MM.1S (cell line): ENCODE results near the gene TLCD1.
A peak's percentile ranks its signal among the peaks of the same experiment; 100 is the strongest.

ENCODE experiments used
- DNase-seq: peaks from one replicate; pipeline ENCODE4 v3.0.0-alpha.2; 2015
- H2AFZ ChIP-seq: fragments of 300-600 bp; sonication (generic); 2 replicates; pipeline ENCODE4 v1.6.0; 2016; ENCODE audit warnings: antibody characterized with exemption, low read length
- H3F3A ChIP-seq: fragments of 300-600 bp; sonication (generic); 2 replicates; pipeline ENCODE4 v1.6.1; 2016; ENCODE audit warnings: mild to moderate bottlenecking, antibody characterized with exemption, low read length, moderate library complexity, mixed read lengths; ENCODE audit not compliant: insufficient read depth
- H3K27ac ChIP-seq: fragments of 300-600 bp; sonication (generic); 2 replicates; pipeline ENCODE4 v1.5.1; 2016; ENCODE audit warnings: mild to moderate bottlenecking, low read length
- H3K27me3 ChIP-seq: fragments of 300-600 bp; sonication (generic); replicated peaks from 2 replicates; pipeline ENCODE4 v1.6.0; 2016; ENCODE audit warnings: low read length; ENCODE audit not compliant: insufficient read depth
- H3K36me3 ChIP-seq: fragments of 300-600 bp; sonication (generic); replicated peaks from 2 replicates; pipeline ENCODE4 v1.6.1; 2016; ENCODE audit warnings: mild to moderate bottlenecking, low read length, mixed read lengths; ENCODE audit not compliant: insufficient read depth
- H3K4me1 ChIP-seq: fragments of 300-600 bp; sonication (generic); 2 replicates; pipeline ENCODE4 v1.6.1; 2016; ENCODE audit warnings: low read length, mixed read lengths
- H3K4me2 ChIP-seq: fragments of 300-600 bp; sonication (generic); 2 replicates; pipeline ENCODE4 v1.6.0; 2016; ENCODE audit warnings: low read depth, low read length
- H3K4me3 ChIP-seq: fragments of 300-600 bp; sonication (generic); 2 replicates; pipeline ENCODE4 v1.5.1; 2016; ENCODE audit warnings: low read length, mixed read lengths
- H3K79me2 ChIP-seq: fragments of 300-600 bp; sonication (generic); 2 replicates; pipeline ENCODE4 v1.6.1; 2016; ENCODE audit warnings: mixed run types, low read length, mixed read lengths
- H3K9ac ChIP-seq: fragments of 300-600 bp; sonication (generic); 2 replicates; pipeline ENCODE4 v1.6.1; 2016; ENCODE audit warnings: low read length, mixed read lengths
- H3K9me2 ChIP-seq: fragments of 300-600 bp; sonication (generic); replicated peaks from 2 replicates; pipeline ENCODE4 v1.6.1; 2016; ENCODE audit warnings: mild to moderate bottlenecking, low read length, mixed read lengths; ENCODE audit not compliant: insufficient read depth
- H3K9me3 ChIP-seq: fragments of 300-600 bp; sonication (generic); replicated peaks from 2 replicates; pipeline ENCODE4 v1.6.1; 2016; ENCODE audit warnings: mild to moderate bottlenecking, low read length, mixed read lengths; ENCODE audit not compliant: insufficient read depth
- H4K20me1 ChIP-seq: fragments of 300-600 bp; sonication (generic); 2 replicates; pipeline ENCODE4 v1.6.1; 2016; ENCODE audit warnings: mild to moderate bottlenecking, low read length, moderate library complexity, mixed read lengths; ENCODE audit not compliant: insufficient read depth
- CTCF ChIP-seq: fragments of 300-600 bp; sonication (generic); IDR thresholded peaks from 2 replicates; pipeline ENCODE4 v1.5.1; 2016; ENCODE audit warnings: antibody characterized with exemption, low read length, mixed read lengths
- EZH2 ChIP-seq: fragments of 300-600 bp; sonication (generic); optimal IDR thresholded peaks from 2 replicates; pipeline ENCODE3; 2017; ENCODE audit warnings: low read depth, mild to moderate bottlenecking, antibody characterized with exemption, low read length, mixed read lengths
- EZH2phosphoT487 ChIP-seq: fragments of 300-600 bp; sonication (generic); IDR thresholded peaks from 2 replicates; pipeline ENCODE4 v1.6.1; 2018; ENCODE audit warnings: antibody characterized with exemption, low read length

TLCD1 gene

DNA sequence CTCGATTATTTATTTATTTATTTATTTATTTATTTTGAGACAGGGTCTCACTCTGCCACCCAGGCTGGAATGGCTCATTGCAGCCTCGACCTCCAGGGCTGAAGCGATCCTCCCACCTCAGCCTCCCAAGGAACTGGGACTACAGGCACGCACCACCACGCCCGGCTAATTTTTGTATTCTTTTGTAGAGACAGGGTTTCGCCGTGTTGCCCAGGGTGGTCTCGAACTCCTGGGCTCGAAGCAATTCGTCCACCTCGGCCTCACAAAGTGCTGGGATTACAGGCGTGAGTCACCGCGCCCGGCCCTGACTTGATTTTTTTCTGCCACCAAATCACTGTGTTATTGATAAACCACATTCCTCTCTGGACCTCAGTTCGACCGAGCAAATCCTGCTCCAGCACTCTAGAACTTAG lies 7.0 kb downstream of the TLCD1 start:
- DNase-seq: no peak
- H4K20me1 ChIP-seq: 0 out of 2 replicates have a peak, but pooled peaks cover 10% of the 10 kb centered on the region
- H3K9me3 ChIP-seq: no peaks in the 10 kb centered on the region
- peak overlapping the region; percentile 67 for H2AFZ ChIP-seq
- peak overlapping the region; percentile 99 for H3K9ac ChIP-seq
- H3K79me2 ChIP-seq: peaks cover 39% of the 10 kb centered on the region
- TF ChIP-seq CTCF: no peak
- TF ChIP-seq EZH2phosphoT487: no peak
- no peak for TF ChIP-seq EZH2
- peaks cover 12% of the 10 kb centered on the region; the same call in 1 of the 2 replicates for H3K36me3 ChIP-seq
- no peaks in the 10 kb centered on the region; the same call in 1 of the 2 replicates for H3K4me1 ChIP-seq
- peaks cover 43% of the 10 kb centered on the region for H3F3A ChIP-seq
- H3K4me3 ChIP-seq: peak overlapping the region; percentile 92
- peaks cover 46% of the 10 kb centered on the region for H3K27me3 ChIP-seq
- H3K9me2 ChIP-seq: no peaks in the 10 kb centered on the region
- peak overlapping the region; percentile 69 for H3K4me2 ChIP-seq
- peak overlapping the region; percentile 73; the same call in 1 of the 2 replicates for H3K27ac ChIP-seq

- no peak overlapping the region for H2AFZ ChIP-seq
Measured at GRCh38 chr17:28718333-28719020, 7.6 kb downstream of the TLCD1 start.

GRCh38 chr17:28717578-28718332 lies 8.3 kb downstream of the TLCD1 start, which contains the start of gene RAB34:
RAB34 (minus strand) TSS chr17:28717868; CDS start chr17:28717266, 602 bp downstream.
- H3K27ac ChIP-seq: no peak within 1 kb of the TSS
- no peaks in the 10 kb centered on the region for H3K9me2 ChIP-seq
- H3K27me3 ChIP-seq: peaks cover 55% of the 10 kb centered on the region
- H3K36me3 ChIP-seq: peaks cover 11% of the 10 kb centered on the region; the same call in 1 of the 2 replicates
- H3K4me3 ChIP-seq: no peak within 1 kb of the TSS
- H2AFZ ChIP-seq: no peak within 1 kb of the TSS
- H4K20me1 ChIP-seq: 0 out of 2 replicates have a peak, but pooled peaks cover 10% of the 10 kb centered on the region
- H3K4me1 ChIP-seq: no peaks in the 10 kb centered on the region; the same call in 1 of the 2 replicates
- H3F3A ChIP-seq: peaks cover 30% of the 10 kb centered on the region
- H3K4me2 ChIP-seq: no peak within 1 kb of the TSS
- no peak within 1 kb of the TSS for H3K9ac ChIP-seq
- no peak for DNase-seq
- TF ChIP-seq EZH2phosphoT487 (no peak), CTCF (no peak), EZH2 (no peak)
- H3K9me3 ChIP-seq: no peaks in the 10 kb centered on the region
- H3K79me2 ChIP-seq: peaks cover 30% of the 10 kb centered on the region

More at GRCh38 chr17:28718333-28719020, 7.6 kb downstream of the TLCD1 start:
- H3K9me2 ChIP-seq: no peaks in the 10 kb centered on the region
- H3K9me3 ChIP-seq: no peaks in the 10 kb centered on the region
- no peak overlapping the region for H3K4me2 ChIP-seq
- H3K9ac ChIP-seq: no peak overlapping the region
- peaks cover 38% of the 10 kb centered on the region for H3K79me2 ChIP-seq
- no peak overlapping the region for H3K4me3 ChIP-seq
- no peak overlapping the region for H3K27ac ChIP-seq
- peaks cover 38% of the 10 kb centered on the region for H3F3A ChIP-seq
- H3K4me1 ChIP-seq: no peaks in the 10 kb centered on the region; the same call in 1 of the 2 replicates
- 0 out of 2 replicates have a peak, but pooled peaks cover 10% of the 10 kb centered on the region for H4K20me1 ChIP-seq
- H3K27me3 ChIP-seq: peaks cover 50% of the 10 kb centered on the region
- peaks cover 11% of the 10 kb centered on the region; the same call in 1 of the 2 replicates for H3K36me3 ChIP-seq
- TF ChIP-seq EZH2phosphoT487 (no peak), CTCF (no peak)
- DNase-seq: no peak
